Measurements from ENCODE around the gene C4B.
"Not testable (repeated sequence)": the region's sequence is repeated elsewhere in the genome, so short reads cannot be mapped to it uniquely, and the experiment has no call there.

The C4B gene

GRCh38 chr6:32007086-32007485, 7.5 kb upstream of the C4B start:
- H3K4me3 ChIP-seq (ENCODE audit: low read depth, low read length): not testable (repeated sequence)

GRCh38 chr6:32008037-32008436, 6.6 kb upstream of the C4B start:
- not testable (repeated sequence) for H3K4me3 ChIP-seq (ENCODE audit: low read depth, low read length)

GRCh38 chr6:32008616-32009015, 6.0 kb upstream of the C4B start:
- H3K4me3 ChIP-seq (ENCODE audit: low read depth, low read length): not testable (repeated sequence)

GRCh38 chr6:32009537-32009936, 5.1 kb upstream of the C4B start:
- not testable (repeated sequence) for H3K4me3 ChIP-seq (ENCODE audit: low read depth, low read length)

- H3K4me3 ChIP-seq (ENCODE audit: low read depth, low read length): not testable (repeated sequence)
Observed at GRCh38 chr6:32010856-32011530, 3.6 kb upstream of the C4B start.

GRCh38 chr6:32012941-32013617, 1.5 kb upstream of the C4B start:
- H3K4me3 ChIP-seq (ENCODE audit: low read depth, low read length): not testable (repeated sequence)

GRCh38 chr6:32013738-32014137, 857 bp upstream of the C4B start:
- H3K4me3 ChIP-seq (ENCODE audit: low read depth, low read length): not testable (repeated sequence)

GRCh38 chr6:32022100-32022499, 7.5 kb downstream of the C4B start:
- not testable (repeated sequence) for H3K4me3 ChIP-seq (ENCODE audit: low read depth, low read length)

GRCh38 chr6:32028631-32029030, 14.0 kb downstream of the C4B start:
- not testable (repeated sequence) for H3K4me3 ChIP-seq (ENCODE audit: low read depth, low read length)

GRCh38 chr6:32029553-32029952, 15.0 kb downstream of the C4B start:
- H3K4me3 ChIP-seq (ENCODE audit: low read depth, low read length): not testable (repeated sequence)

- not testable (repeated sequence) for H3K4me3 ChIP-seq (ENCODE audit: low read depth, low read length)
Observed at GRCh38 chr6:32035283-32036013, 20.9 kb downstream of the C4B start.

GRCh38 chr6:32037136-32037535, 22.5 kb downstream of the C4B start:
- not testable (repeated sequence) for H3K4me3 ChIP-seq (ENCODE audit: low read depth, low read length)

GRCh38 chr6:32037598-32038524, 23.3 kb downstream of the C4B start, which contains the start of gene CYP21A2:
TSS of gene CYP21A2 (plus strand) at chr6:32038415. CDS start at chr6:32038423, 8 bp downstream.
- not testable (repeated sequence) for H3K4me3 ChIP-seq (ENCODE audit: low read depth, low read length)

GRCh38 chr6:32038878-32039277, 24.3 kb downstream of the C4B start:
- not testable (repeated sequence) for H3K4me3 ChIP-seq (ENCODE audit: low read depth, low read length)

- not testable (repeated sequence) for H3K4me3 ChIP-seq (ENCODE audit: low read depth, low read length)
Observed at GRCh38 chr6:32039321-32040274, 25.0 kb downstream of the C4B start.

- H3K4me3 ChIP-seq (ENCODE audit: low read depth, low read length): not testable (repeated sequence)
Observed at GRCh38 chr6:32040299-32041049, 25.9 kb downstream of the C4B start.

- not testable (repeated sequence) for H3K4me3 ChIP-seq (ENCODE audit: low read depth, low read length)
Observed at GRCh38 chr6:32041050-32041321, 26.4 kb downstream of the C4B start.

GRCh38 chr6:32041385-32041784, 26.8 kb downstream of the C4B start:
- not testable (repeated sequence) for H3K4me3 ChIP-seq (ENCODE audit: low read depth, low read length)

- not testable (repeated sequence) for H3K4me3 ChIP-seq (ENCODE audit: low read depth, low read length)
Observed at GRCh38 chr6:32042276-32042675, 27.7 kb downstream of the C4B start.

Data from GM12875 (cell line).